Tibial nerve (tissue), 4 donors: Measurements from ENCODE around the gene ABCG1.

Experiments
- CTCF ChIP-seq, 5 experiments: fragments of 200-600 bp in 3 of 5; fragments of 450-650 bp in 2 of 5; sonication (generic) in 3 of 5; IDR thresholded peaks; one replicate each; pipeline ENCODE4 v1.5.1; 2016 to 2019; ENCODE audit warnings: antibody characterized with exemption in 5 of 5, mild to moderate bottlenecking in 3 of 5, moderate library complexity in 2 of 5
- EP300 ChIP-seq, 2 donors: sonication (generic); formaldehyde crosslinking; IDR thresholded peaks; one replicate each; pipeline ENCODE4 v1.6.1; 2017; ENCODE audit warnings: antibody characterized with exemption in 2 of 2, mild to moderate bottlenecking in 1 of 2
- POLR2A ChIP-seq, 2 donors: fragments of 450-650 bp; IDR thresholded peaks; one replicate each; pipeline ENCODE4 v1.6.1; 2017; ENCODE audit warnings: antibody characterized with exemption in 2 of 2, mild to moderate bottlenecking in 2 of 2, moderate library complexity in 2 of 2

DNA sequence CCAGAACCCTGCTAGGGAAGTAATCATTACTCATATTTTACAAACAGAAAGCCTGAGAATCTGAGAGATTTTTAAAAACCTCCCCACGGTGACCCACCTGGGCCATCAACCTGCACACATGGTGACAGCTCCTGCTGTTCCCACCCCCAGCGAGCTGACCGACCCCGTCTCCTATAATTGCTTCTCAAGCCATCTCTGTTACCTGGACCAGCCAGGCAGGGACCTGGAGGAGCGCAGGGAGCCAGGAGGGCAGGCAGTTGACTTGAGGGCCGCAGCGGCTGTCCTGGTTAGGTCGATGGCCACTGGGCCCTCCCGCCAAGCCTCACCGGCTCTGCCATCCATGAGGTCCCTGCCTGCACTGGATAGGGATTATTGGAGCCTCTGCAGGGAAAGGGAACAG, 124.2 kb downstream of the ABCG1 start:
- TF ChIP-seq CTCF (IDR thresholded peaks at IDR 0.05) (no peak), EP300 (IDR thresholded peaks at IDR 0.05) (no peak), POLR2A (IDR thresholded peaks at IDR 0.05) (no peak)
